GM23338 (cell line): ENCODE results near the gene DNAJC8.

ENCODE experiments used
- EZH2phosphoT487 ChIP-seq: fragments of 200-600 bp; sonication (generic); IDR thresholded peaks from one replicate; pipeline ENCODE4 v1.8.1; 2018; ENCODE audit warnings: antibody characterized with exemption; ENCODE audit not compliant: unreplicated experiment
- POLR2AphosphoS5 ChIP-seq: IDR thresholded peaks from 2 replicates; pipeline ENCODE4 v1.6.1; 2016; ENCODE audit warnings: antibody characterized with exemption, low read depth
- REST ChIP-seq: IDR thresholded peaks from one replicate; pipeline ENCODE4 v1.6.1; 2018; ENCODE audit warnings: antibody characterized with exemption; ENCODE audit not compliant: unreplicated experiment
- ZNF114 ChIP-seq: fragments of 250-450 bp; sonication (Bioruptor Pico); IDR thresholded peaks from 2 replicates; pipeline ENCODE4 v1.5.0; 2020; ENCODE audit warnings: mild to moderate bottlenecking, moderate library complexity
- TF ChIP-seq, protein P1 (sequence below), 2 experiments: fragments of 200-600 bp in 1 of 2; sonication (generic) in 1 of 2; conservative IDR thresholded peaks; 2 replicates each; pipeline versions ENCODE4 v1.5.1 to v1.6.1; 2016 to 2017; ENCODE audit warnings: antibody characterized with exemption in 2 of 2, low read depth in 2 of 2, mild to moderate bottlenecking in 2 of 2, moderate library complexity in 1 of 2

DNA sequence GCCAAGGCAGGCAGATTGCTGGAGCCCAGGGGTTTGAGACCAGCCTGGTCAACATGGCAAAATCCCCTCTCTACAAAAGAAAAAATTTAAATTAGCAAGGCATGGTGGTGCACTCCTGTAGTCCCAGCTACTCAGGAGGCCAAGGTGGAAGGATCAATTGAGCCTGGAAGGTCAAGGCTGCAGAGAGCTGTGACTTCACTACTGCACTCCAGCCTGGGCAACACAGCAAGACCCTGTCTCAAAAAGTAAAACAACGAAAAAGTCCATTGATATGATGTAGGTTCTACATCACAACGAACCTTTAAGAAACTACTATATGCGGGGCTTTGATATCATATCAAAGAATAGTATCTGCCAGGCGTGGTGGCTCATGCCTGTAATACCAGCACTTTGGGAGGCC, 77.2 kb downstream of the DNAJC8 start:
- no peak for TF ChIP-seq POLR2AphosphoS5
- TF ChIP-seq, protein P1, sequence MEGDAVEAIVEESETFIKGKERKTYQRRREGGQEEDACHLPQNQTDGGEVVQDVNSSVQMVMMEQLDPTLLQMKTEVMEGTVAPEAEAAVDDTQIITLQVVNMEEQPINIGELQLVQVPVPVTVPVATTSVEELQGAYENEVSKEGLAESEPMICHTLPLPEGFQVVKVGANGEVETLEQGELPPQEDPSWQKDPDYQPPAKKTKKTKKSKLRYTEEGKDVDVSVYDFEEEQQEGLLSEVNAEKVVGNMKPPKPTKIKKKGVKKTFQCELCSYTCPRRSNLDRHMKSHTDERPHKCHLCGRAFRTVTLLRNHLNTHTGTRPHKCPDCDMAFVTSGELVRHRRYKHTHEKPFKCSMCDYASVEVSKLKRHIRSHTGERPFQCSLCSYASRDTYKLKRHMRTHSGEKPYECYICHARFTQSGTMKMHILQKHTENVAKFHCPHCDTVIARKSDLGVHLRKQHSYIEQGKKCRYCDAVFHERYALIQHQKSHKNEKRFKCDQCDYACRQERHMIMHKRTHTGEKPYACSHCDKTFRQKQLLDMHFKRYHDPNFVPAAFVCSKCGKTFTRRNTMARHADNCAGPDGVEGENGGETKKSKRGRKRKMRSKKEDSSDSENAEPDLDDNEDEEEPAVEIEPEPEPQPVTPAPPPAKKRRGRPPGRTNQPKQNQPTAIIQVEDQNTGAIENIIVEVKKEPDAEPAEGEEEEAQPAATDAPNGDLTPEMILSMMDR (conservative IDR thresholded peaks at IDR 0.05; ENCODE audit: low read depth in 2 of 2), result no peak
- TF ChIP-seq ZNF114 (CRISPR knock-in tag), result no peak
- no peak for TF ChIP-seq REST
- no peak for TF ChIP-seq EZH2phosphoT487
